Activated CD4-positive, alpha-beta T cell treated with anti-CD3 and anti-CD28 coated beads, Interleukin-2, amount 10 ng/mL, durations not matched to agents 24 days and 14 days (primary cell): ENCODE results near the gene RPN1. TPM values are rescaled to one million over a fixed set of nuclear protein-coding genes. Genes with fewer than 3 reads are reported as not detected.
"Not testable (repeated sequence)": the region's sequence is repeated elsewhere in the genome, so short reads cannot be mapped to it uniquely, and the experiment has no call there.

ENCODE experiments used
- DNase-seq: peaks from one replicate; pipeline ENCODE4 v3.0.0; 2022
- H3K27ac Mint-ChIP-seq: one replicate; pipeline ENCODE4 v1.8.0; 2022; ENCODE audit warnings: mild to moderate bottlenecking, mixed read lengths
- H3K27me3 Mint-ChIP-seq: one replicate; pipeline ENCODE4 v1.8.0; 2022; ENCODE audit warnings: mixed read lengths
- H3K36me3 Mint-ChIP-seq: one replicate; pipeline ENCODE4 v1.8.0; 2022; ENCODE audit warnings: low read depth, mild to moderate bottlenecking, mixed read lengths
- H3K4me1 Mint-ChIP-seq: one replicate; pipeline ENCODE4 v1.8.0; 2021; ENCODE audit warnings: mixed read lengths
- H3K4me3 Mint-ChIP-seq: one replicate; pipeline ENCODE4 v1.8.0; 2022; ENCODE audit warnings: mild to moderate bottlenecking, moderate library complexity, mixed read lengths
- H3K9me3 Mint-ChIP-seq: one replicate; pipeline ENCODE4 v1.8.0; 2021; ENCODE audit warnings: mixed read lengths
- intact Hi-C: fragments of 100-400 bp; cut with micrococcal nuclease; formaldehyde crosslinking; loops from one replicate; pipeline ENCODE4 v1.15.1; 2023
- total RNA-seq: library from RNA; stranded (reverse); gene quantifications from 2 replicates; pipeline ENCODE4 v1.2.3, GENCODE V29; 2022

The RPN1 gene
- total RNA-seq, 1 donor from 2014 or later = 194 TPM

GRCh38 chr3:128674161-128674784 lies 23.7 kb upstream of the RPN1 start:
- DNase-seq = no peak
- Mint-ChIP-seq H3K36me3 (peaks cover 2% of the 10 kb centered on the region), H3K9me3 (no peaks in the 10 kb centered on the region), H3K27me3 (peaks cover 3% of the 10 kb centered on the region), H3K4me3 (peak overlapping the region; percentile 38), H3K4me1 (peaks cover 11% of the 10 kb centered on the region), H3K27ac (peak overlapping the region; percentile 70)
- intact Hi-C loops = no loop called here

GRCh38 chr3:128667641-128668040 lies 17.0 kb upstream of the RPN1 start:
- Mint-ChIP-seq H3K27me3 (peaks cover 20% of the 10 kb centered on the region), H3K4me1 (no peaks in the 10 kb centered on the region), H3K4me3 (no peak overlapping the region), H3K36me3 (no peaks in the 10 kb centered on the region), H3K27ac (no peak overlapping the region), H3K9me3 (no peaks in the 10 kb centered on the region)
- no peak for DNase-seq
- intact Hi-C loops = no loop called here

- H3K4me1 Mint-ChIP-seq = no peaks in the 10 kb centered on the region
- intact Hi-C loops = no loop called here
- no peak for DNase-seq
- no peak overlapping the region for H3K4me3 Mint-ChIP-seq
- H3K9me3 Mint-ChIP-seq = no peaks in the 10 kb centered on the region
- no peaks in the 10 kb centered on the region for H3K36me3 Mint-ChIP-seq
- no peak overlapping the region for H3K27ac Mint-ChIP-seq
- H3K27me3 Mint-ChIP-seq = peaks cover 20% of the 10 kb centered on the region
Observed at GRCh38 chr3:128665362-128666021, 14.9 kb upstream of the RPN1 start.

GRCh38 chr3:128663151-128663550 lies 12.5 kb upstream of the RPN1 start:
- H3K36me3 Mint-ChIP-seq = no peaks in the 10 kb centered on the region
- H3K27ac Mint-ChIP-seq = no peak overlapping the region
- no peaks in the 10 kb centered on the region for H3K9me3 Mint-ChIP-seq
- no peak for DNase-seq
- no peaks in the 10 kb centered on the region for H3K4me1 Mint-ChIP-seq
- no peak overlapping the region for H3K4me3 Mint-ChIP-seq
- peaks cover 15% of the 10 kb centered on the region for H3K27me3 Mint-ChIP-seq
- intact Hi-C loops = no loop called here

- Mint-ChIP-seq H3K4me1 (peaks cover 9% of the 10 kb centered on the region), H3K27ac (no peak overlapping the region), H3K4me3 (no peak overlapping the region), H3K27me3 (no peaks in the 10 kb centered on the region), H3K36me3 (no peaks in the 10 kb centered on the region), H3K9me3 (no peaks in the 10 kb centered on the region)
- intact Hi-C loops = no loop called here
- no peak for DNase-seq
Observed at GRCh38 chr3:128655531-128655930, 4.9 kb upstream of the RPN1 start.

GRCh38 chr3:128653993-128654805 lies 3.6 kb upstream of the RPN1 start:
- intact Hi-C loops, H3K36me3 Mint-ChIP-seq, H3K27me3 Mint-ChIP-seq, H3K9me3 Mint-ChIP-seq: not testable (repeated sequence)
- peak overlapping the region; percentile 85 for H3K4me3 Mint-ChIP-seq
- H3K4me1 Mint-ChIP-seq = peaks cover 14% of the 10 kb centered on the region
- peak overlapping the region; percentile 27 for H3K27ac Mint-ChIP-seq
- peak; percentile 82 for DNase-seq

- Mint-ChIP-seq H3K4me1 (peaks cover 20% of the 10 kb centered on the region), H3K4me3 (peak overlapping the region; percentile 85), H3K27ac (peak overlapping the region; percentile 27)
- DNase-seq = peak; percentile 80
- intact Hi-C loops, H3K36me3 Mint-ChIP-seq, H3K27me3 Mint-ChIP-seq, H3K9me3 Mint-ChIP-seq: not testable (repeated sequence)
Observed at GRCh38 chr3:128653383-128653992, 2.9 kb upstream of the RPN1 start.

GRCh38 chr3:128648940-128649663 lies 1.5 kb downstream of the RPN1 start:
- peaks cover 30% of the 10 kb centered on the region for H3K4me1 Mint-ChIP-seq
- peak overlapping the region; percentile 88 for H3K4me3 Mint-ChIP-seq
- H3K9me3 Mint-ChIP-seq = no peaks in the 10 kb centered on the region
- no peak for DNase-seq
- no peaks in the 10 kb centered on the region for H3K27me3 Mint-ChIP-seq
- peaks cover 16% of the 10 kb centered on the region for H3K36me3 Mint-ChIP-seq
- intact Hi-C loops = no loop called here
- peak overlapping the region; percentile 92 for H3K27ac Mint-ChIP-seq

GRCh38 chr3:128648402-128648801 lies 2.2 kb downstream of the RPN1 start:
- no peak overlapping the region for H3K27ac Mint-ChIP-seq
- peaks cover 20% of the 10 kb centered on the region for H3K36me3 Mint-ChIP-seq
- H3K27me3 Mint-ChIP-seq = no peaks in the 10 kb centered on the region
- H3K4me1 Mint-ChIP-seq = peaks cover 26% of the 10 kb centered on the region
- no peaks in the 10 kb centered on the region for H3K9me3 Mint-ChIP-seq
- peak overlapping the region; percentile 88 for H3K4me3 Mint-ChIP-seq
- intact Hi-C loops = no loop called here
- DNase-seq = no peak

GRCh38 chr3:128647307-128647706 lies 3.3 kb downstream of the RPN1 start:
- Mint-ChIP-seq H3K36me3 (peaks cover 31% of the 10 kb centered on the region), H3K27ac (no peak overlapping the region), H3K4me3 (no peak overlapping the region), H3K27me3 (no peaks in the 10 kb centered on the region), H3K4me1 (peaks cover 26% of the 10 kb centered on the region), H3K9me3 (no peaks in the 10 kb centered on the region)
- no peak for DNase-seq
- intact Hi-C loops = no loop called here

GRCh38 chr3:128634075-128634611 lies 16.5 kb downstream of the RPN1 start:
- H3K4me3 Mint-ChIP-seq = no peak overlapping the region
- DNase-seq = no peak
- H3K27ac Mint-ChIP-seq = no peak overlapping the region
- H3K4me1 Mint-ChIP-seq = peaks cover 9% of the 10 kb centered on the region
- intact Hi-C loops = no loop called here
- no peaks in the 10 kb centered on the region for H3K27me3 Mint-ChIP-seq
- no peaks in the 10 kb centered on the region for H3K9me3 Mint-ChIP-seq
- peaks cover 50% of the 10 kb centered on the region for H3K36me3 Mint-ChIP-seq

- Mint-ChIP-seq H3K36me3 (peaks cover 48% of the 10 kb centered on the region), H3K9me3 (no peaks in the 10 kb centered on the region), H3K4me3 (no peak overlapping the region), H3K27me3 (no peaks in the 10 kb centered on the region), H3K27ac (no peak overlapping the region), H3K4me1 (peaks cover 6% of the 10 kb centered on the region)
- DNase-seq = no peak
- intact Hi-C loops = no loop called here
Observed at GRCh38 chr3:128632301-128632700, 18.3 kb downstream of the RPN1 start.

GRCh38 chr3:128629936-128630335 lies 20.7 kb downstream of the RPN1 start:
- no peaks in the 10 kb centered on the region for H3K9me3 Mint-ChIP-seq
- no peaks in the 10 kb centered on the region for H3K27me3 Mint-ChIP-seq
- intact Hi-C loops = no loop called here
- H3K4me1 Mint-ChIP-seq = peaks cover 5% of the 10 kb centered on the region
- H3K36me3 Mint-ChIP-seq = peaks cover 62% of the 10 kb centered on the region
- no peak overlapping the region for H3K27ac Mint-ChIP-seq
- no peak for DNase-seq
- H3K4me3 Mint-ChIP-seq = no peak overlapping the region
